GM12801 (cell line): Measurements from ENCODE around the gene ACTR3.

Source experiments
- CTCF ChIP-seq: IDR thresholded peaks from one replicate; pipeline ENCODE4 v1.5.1; 2011; ENCODE audit warnings: control low read depth; ENCODE audit not compliant: insufficient read length; ENCODE audit errors: extremely low read depth

The ACTR3 gene

DNA sequence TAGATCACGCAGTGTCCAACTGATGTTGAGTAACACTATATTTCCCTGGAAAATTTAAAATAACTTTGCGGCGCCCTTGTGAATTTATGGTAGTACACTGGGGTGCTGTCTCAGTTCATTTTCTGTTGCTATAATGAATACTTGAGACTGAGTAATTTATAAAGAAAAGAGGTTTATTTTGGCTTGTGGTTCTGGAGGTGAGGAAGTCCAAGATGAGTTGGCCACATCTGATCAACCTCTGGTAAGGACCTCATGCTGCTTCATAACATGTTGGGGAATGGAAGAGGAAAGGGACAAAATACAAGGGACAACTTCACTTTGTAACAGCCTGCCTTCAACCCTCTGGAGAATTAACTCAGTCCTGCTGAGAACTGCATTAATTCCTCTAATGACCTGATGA lies 36.4 kb downstream of the ACTR3 start:
- TF ChIP-seq CTCF, result no peak

DNA sequence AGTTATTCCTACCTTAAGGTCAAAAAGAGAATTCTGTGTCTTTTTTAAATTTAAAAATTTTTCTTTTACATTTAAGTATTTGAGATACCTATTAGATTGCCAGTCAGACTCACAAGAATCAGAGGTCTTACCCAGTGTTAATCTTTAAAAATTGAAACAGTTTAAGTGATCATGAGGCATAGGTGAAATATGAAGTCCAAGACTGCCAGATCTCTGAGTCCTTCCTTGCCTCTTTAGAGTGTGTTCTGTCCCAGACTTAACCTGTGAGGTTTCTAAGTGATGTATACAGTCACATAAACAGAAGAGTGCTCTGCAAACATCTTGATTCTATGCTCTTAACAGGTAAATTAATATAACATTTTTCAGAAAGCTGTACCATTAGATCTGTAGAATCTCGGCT lies 40.6 kb downstream of the ACTR3 start:
- TF ChIP-seq CTCF, result no peak

- no peak for TF ChIP-seq CTCF
Measured at GRCh38 chr2:113937501-113937900, 47.6 kb downstream of the ACTR3 start.

- TF ChIP-seq CTCF, result no peak
Measured at GRCh38 chr2:113940891-113941290, 51.0 kb downstream of the ACTR3 start.

DNA sequence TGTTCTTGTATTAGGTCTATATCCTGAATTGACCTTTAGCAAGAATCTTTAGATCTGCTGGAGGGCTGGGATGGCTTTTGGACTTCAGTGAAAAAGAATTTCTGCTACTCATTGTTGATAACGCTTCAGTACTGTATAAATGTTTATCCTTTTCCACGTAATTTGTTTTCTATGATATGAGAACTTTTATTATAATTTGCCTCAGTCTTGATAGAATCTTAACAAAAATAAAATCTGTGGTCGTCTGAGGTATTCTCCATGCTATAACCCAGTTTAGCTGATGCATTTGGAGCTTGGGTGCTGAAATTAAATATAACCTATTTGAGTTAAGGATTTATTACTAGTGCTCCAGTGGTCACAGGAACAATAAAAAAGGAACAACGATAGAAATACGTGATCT lies 71.1 kb downstream of the ACTR3 start:
- TF ChIP-seq CTCF, result no peak

GRCh38 chr2:113962692-113963480 lies 73.0 kb downstream of the ACTR3 start:
- no peak for TF ChIP-seq CTCF

GRCh38 chr2:113963965-113964364 lies 74.1 kb downstream of the ACTR3 start:
- TF ChIP-seq CTCF, result no peak
